D721Med (cell line): Measurements from ENCODE around the gene ALDH5A1.
A peak's percentile ranks its signal among the peaks of the same experiment; 100 is the strongest.

Source experiments
- DNase-seq: peaks from one replicate; pipeline ENCODE4 v3.0.0; 2011; ENCODE audit warnings: low spot score; ENCODE audit not compliant: insufficient read length
- FAIRE-seq: peaks from 2 replicates; lab custom pipeline; 2011; peaks lifted over from hg19 to GRCh38; lab: Jason Lieb, UNC
- TF ChIP-seq, protein P1 (sequence below): IDR thresholded peaks from 2 replicates; pipeline ENCODE4 v1.5.1; 2012; ENCODE audit warnings: mild to moderate bottlenecking, control low read depth; ENCODE audit not compliant: insufficient read depth; ENCODE audit errors: missing control alignments

The ALDH5A1 gene

GRCh38 chr6:24469811-24470210, 25.0 kb upstream of the ALDH5A1 start:
- TF ChIP-seq, protein P1, sequence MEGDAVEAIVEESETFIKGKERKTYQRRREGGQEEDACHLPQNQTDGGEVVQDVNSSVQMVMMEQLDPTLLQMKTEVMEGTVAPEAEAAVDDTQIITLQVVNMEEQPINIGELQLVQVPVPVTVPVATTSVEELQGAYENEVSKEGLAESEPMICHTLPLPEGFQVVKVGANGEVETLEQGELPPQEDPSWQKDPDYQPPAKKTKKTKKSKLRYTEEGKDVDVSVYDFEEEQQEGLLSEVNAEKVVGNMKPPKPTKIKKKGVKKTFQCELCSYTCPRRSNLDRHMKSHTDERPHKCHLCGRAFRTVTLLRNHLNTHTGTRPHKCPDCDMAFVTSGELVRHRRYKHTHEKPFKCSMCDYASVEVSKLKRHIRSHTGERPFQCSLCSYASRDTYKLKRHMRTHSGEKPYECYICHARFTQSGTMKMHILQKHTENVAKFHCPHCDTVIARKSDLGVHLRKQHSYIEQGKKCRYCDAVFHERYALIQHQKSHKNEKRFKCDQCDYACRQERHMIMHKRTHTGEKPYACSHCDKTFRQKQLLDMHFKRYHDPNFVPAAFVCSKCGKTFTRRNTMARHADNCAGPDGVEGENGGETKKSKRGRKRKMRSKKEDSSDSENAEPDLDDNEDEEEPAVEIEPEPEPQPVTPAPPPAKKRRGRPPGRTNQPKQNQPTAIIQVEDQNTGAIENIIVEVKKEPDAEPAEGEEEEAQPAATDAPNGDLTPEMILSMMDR, result no peak

GRCh38 chr6:24472181-24472580, 22.6 kb upstream of the ALDH5A1 start:
- TF ChIP-seq, protein P1, result no peak
- no peak for DNase-seq
- no peak for FAIRE-seq

More at GRCh38 chr6:24469811-24470210, 25.0 kb upstream of the ALDH5A1 start:
- DNase-seq, result no peak
- no peak for FAIRE-seq

GRCh38 chr6:24476631-24477030, 18.1 kb upstream of the ALDH5A1 start:
- no peak for FAIRE-seq
- no peak for DNase-seq
- TF ChIP-seq, protein P1, result no peak

DNA sequence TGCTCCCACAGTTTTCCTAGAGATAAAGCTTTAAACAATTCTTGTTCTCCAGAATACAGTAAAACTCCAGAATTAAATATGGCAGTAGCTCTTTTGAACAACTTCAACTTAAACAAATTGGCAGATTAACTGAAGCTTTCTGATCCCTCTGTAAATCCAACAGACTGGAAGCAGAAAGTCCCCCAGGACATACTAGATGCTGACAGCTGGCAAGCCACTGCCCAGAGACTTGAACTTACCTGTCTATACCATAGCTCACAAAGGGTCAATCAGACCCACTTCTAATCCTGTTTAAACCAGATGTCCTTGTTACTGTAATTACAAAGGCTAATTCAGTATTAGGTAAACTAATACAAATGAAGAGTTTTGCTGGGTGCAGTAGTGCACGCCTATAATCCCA, 17.7 kb upstream of the ALDH5A1 start:
- TF ChIP-seq, protein P1, result no peak
- FAIRE-seq, result peak; percentile 91
- peak; percentile 49 for DNase-seq

GRCh38 chr6:24478903-24479302, 15.9 kb upstream of the ALDH5A1 start:
- no peak for FAIRE-seq
- TF ChIP-seq, protein P1, result no peak
- no peak for DNase-seq

GRCh38 chr6:24480705-24481104, 14.1 kb upstream of the ALDH5A1 start:
- no peak for FAIRE-seq
- no peak for DNase-seq

DNA sequence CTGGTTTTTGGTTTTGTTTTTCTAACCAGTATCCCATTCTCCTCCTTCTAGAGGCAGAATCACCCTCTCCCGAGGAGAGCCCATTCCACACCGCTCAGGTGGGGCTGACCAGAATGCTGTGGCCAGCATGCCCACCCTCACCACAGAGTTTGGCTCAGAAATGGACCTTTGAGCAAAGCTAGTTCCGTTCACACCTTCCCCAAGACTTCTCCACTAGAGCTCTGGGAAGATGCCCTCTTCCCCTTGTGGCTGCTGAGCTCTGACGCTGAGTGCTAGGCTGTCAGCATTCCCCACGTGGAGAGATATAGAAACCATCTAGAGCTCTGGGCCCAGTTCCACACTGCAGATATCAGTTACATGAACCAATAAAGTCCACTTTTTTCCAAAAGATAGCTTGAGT, 13.3 kb upstream of the ALDH5A1 start:
- no peak for FAIRE-seq
- DNase-seq, result no peak
- TF ChIP-seq, protein P1, result no peak

More at GRCh38 chr6:24480705-24481104, 14.1 kb upstream of the ALDH5A1 start:
- TF ChIP-seq, protein P1, result no peak
